Astrocyte (in vitro differentiated cells and primary cell): ENCODE results near the gene ADGRB3. TPM values are rescaled to one million over a fixed set of nuclear protein-coding genes. Genes with fewer than 3 reads are reported as not detected.
A peak's percentile ranks its signal among the peaks of the same experiment; 100 is the strongest.

ENCODE experiments used
- DNase-seq: peaks from one replicate; pipeline ENCODE4 v3.0.0-alpha.2; 2010; ENCODE audit warnings: low read depth
- FAIRE-seq: peaks from 2 replicates; lab custom pipeline; 2011; peaks lifted over from hg19 to GRCh38; lab: Jason Lieb, UNC
- H2AFZ ChIP-seq: 2 replicates; pipeline ENCODE4 v1.6.0; 2012; ENCODE audit warnings: low read depth, low read length, inconsistent platforms
- H3K27ac ChIP-seq: 2 replicates; pipeline ENCODE4 v1.5.1; 2011; ENCODE audit warnings: low read depth, low read length, inconsistent platforms
- H3K27me3 ChIP-seq: 2 replicates; pipeline ENCODE4 v1.6.0; 2011; ENCODE audit warnings: low read length, inconsistent platforms; ENCODE audit not compliant: insufficient read depth
- H3K36me3 ChIP-seq: 2 replicates; pipeline ENCODE4 v1.5.1; 2011; ENCODE audit warnings: low read length, inconsistent platforms; ENCODE audit not compliant: insufficient read depth
- H3K4me1 ChIP-seq: 2 replicates; pipeline ENCODE4 v1.5.1; 2011; ENCODE audit warnings: low read length, inconsistent platforms; ENCODE audit not compliant: insufficient read depth
- H3K4me2 ChIP-seq: 2 replicates; pipeline ENCODE4 v1.6.0; 2012; ENCODE audit warnings: low read length, inconsistent platforms
- H3K4me3 ChIP-seq: 2 replicates; pipeline ENCODE4 v1.5.1; 2011; ENCODE audit warnings: low read depth, mild to moderate bottlenecking, low read length, inconsistent platforms; ENCODE audit not compliant: insufficient read depth
- H3K79me2 ChIP-seq: 2 replicates; pipeline ENCODE4 v1.6.0; 2012; ENCODE audit warnings: mild to moderate bottlenecking, low read length, inconsistent platforms; ENCODE audit not compliant: insufficient read depth
- H3K9ac ChIP-seq: 2 replicates; pipeline ENCODE4 v1.6.0; 2012; ENCODE audit warnings: mild to moderate bottlenecking, low read length, inconsistent platforms
- H3K9me3 ChIP-seq: 2 replicates; pipeline ENCODE4 v1.5.1; 2012; ENCODE audit warnings: low read depth, mild to moderate bottlenecking, low read length, inconsistent platforms; ENCODE audit not compliant: insufficient read depth
- H4K20me1 ChIP-seq: 2 replicates; pipeline ENCODE4 v1.6.0; 2012; ENCODE audit warnings: low read length, inconsistent platforms; ENCODE audit not compliant: insufficient read depth
- H3K27ac Mint-ChIP-seq: one replicate; pipeline ENCODE4 v1.8.0; 2021; ENCODE audit warnings: mild to moderate bottlenecking, mixed read lengths; ENCODE audit not compliant: unreplicated experiment
- H3K27me3 Mint-ChIP-seq: one replicate; pipeline ENCODE4 v1.8.0; 2021; ENCODE audit warnings: low read depth, mixed read lengths; ENCODE audit not compliant: unreplicated experiment
- H3K36me3 Mint-ChIP-seq: one replicate; pipeline ENCODE4 v1.8.0; 2021; ENCODE audit warnings: low read depth, mixed read lengths; ENCODE audit not compliant: unreplicated experiment
- H3K4me1 Mint-ChIP-seq: one replicate; pipeline ENCODE4 v1.8.0; 2021; ENCODE audit warnings: low read depth, mixed read lengths; ENCODE audit not compliant: unreplicated experiment
- H3K4me3 Mint-ChIP-seq: one replicate; pipeline ENCODE4 v1.8.0; 2021; ENCODE audit warnings: mild to moderate bottlenecking, moderate library complexity, mixed read lengths; ENCODE audit not compliant: unreplicated experiment
- H3K9me3 Mint-ChIP-seq: one replicate; pipeline ENCODE4 v1.8.0; 2021; ENCODE audit warnings: mild to moderate bottlenecking, mixed read lengths; ENCODE audit not compliant: unreplicated experiment
- EZH2 ChIP-seq: IDR thresholded peaks from 2 replicates; pipeline ENCODE4 v1.6.1; 2012; ENCODE audit warnings: mild to moderate bottlenecking, low read length, inconsistent platforms; ENCODE audit not compliant: insufficient read depth
- total RNA-seq: library from RNA; stranded (reverse); gene quantifications from 2 replicates; pipeline ENCODE4 v1.2.1, GENCODE V29; 2021
- TF ChIP-seq, protein P1 (sequence below): IDR thresholded peaks from 2 replicates; pipeline ENCODE4 v1.5.1; 2011; ENCODE audit warnings: low read depth, mild to moderate bottlenecking, inconsistent platforms, low read length, moderate library complexity; ENCODE audit not compliant: insufficient read depth

Gene ADGRB3
- total RNA-seq, 1 donor from 2014 or later: 0.77 TPM

DNA sequence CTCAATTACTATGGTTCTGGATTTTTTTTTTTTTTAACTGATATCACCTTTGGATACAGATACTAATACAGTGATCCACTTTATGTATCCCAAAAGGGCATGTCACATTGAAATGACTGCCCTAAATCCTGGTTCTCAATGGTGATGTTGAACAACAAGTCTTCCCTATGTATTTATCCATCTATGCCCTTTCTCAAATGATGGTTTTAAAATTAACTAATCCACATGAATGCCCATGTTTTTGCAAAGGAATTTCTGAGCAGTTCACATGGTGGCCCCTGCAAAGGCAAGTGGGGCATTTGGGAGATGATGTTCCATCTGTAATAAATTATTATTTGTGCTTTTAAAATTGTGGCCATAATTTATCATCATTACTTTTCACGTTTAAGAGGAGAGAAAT lies 2.7 kb downstream of the ADGRB3 start:
- H4K20me1 ChIP-seq: no peaks in the 10 kb centered on the region
- no peaks in the 10 kb centered on the region for H3K79me2 ChIP-seq
- no peak overlapping the region for H2AFZ ChIP-seq
- no peak for DNase-seq
- no peak for FAIRE-seq
- H3K9ac ChIP-seq: no peak overlapping the region
- H3K9me3 ChIP-seq: no peaks in the 10 kb centered on the region
- no peak overlapping the region for H3K4me3 ChIP-seq
- no peak overlapping the region for H3K27ac ChIP-seq
- Mint-ChIP-seq H3K4me1 (peaks cover 9% of the 10 kb centered on the region), H3K27me3 (peaks cover 27% of the 10 kb centered on the region), H3K4me3 (no peak overlapping the region), H3K36me3 (no peaks in the 10 kb centered on the region), H3K9me3 (no peaks in the 10 kb centered on the region), H3K27ac (no peak overlapping the region)
- H3K27me3 ChIP-seq: peaks cover 34% of the 10 kb centered on the region
- H3K4me2 ChIP-seq: no peak overlapping the region
- no peak for TF ChIP-seq EZH2
- TF ChIP-seq, protein P1, sequence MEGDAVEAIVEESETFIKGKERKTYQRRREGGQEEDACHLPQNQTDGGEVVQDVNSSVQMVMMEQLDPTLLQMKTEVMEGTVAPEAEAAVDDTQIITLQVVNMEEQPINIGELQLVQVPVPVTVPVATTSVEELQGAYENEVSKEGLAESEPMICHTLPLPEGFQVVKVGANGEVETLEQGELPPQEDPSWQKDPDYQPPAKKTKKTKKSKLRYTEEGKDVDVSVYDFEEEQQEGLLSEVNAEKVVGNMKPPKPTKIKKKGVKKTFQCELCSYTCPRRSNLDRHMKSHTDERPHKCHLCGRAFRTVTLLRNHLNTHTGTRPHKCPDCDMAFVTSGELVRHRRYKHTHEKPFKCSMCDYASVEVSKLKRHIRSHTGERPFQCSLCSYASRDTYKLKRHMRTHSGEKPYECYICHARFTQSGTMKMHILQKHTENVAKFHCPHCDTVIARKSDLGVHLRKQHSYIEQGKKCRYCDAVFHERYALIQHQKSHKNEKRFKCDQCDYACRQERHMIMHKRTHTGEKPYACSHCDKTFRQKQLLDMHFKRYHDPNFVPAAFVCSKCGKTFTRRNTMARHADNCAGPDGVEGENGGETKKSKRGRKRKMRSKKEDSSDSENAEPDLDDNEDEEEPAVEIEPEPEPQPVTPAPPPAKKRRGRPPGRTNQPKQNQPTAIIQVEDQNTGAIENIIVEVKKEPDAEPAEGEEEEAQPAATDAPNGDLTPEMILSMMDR: no peak
- no peaks in the 10 kb centered on the region for H3K4me1 ChIP-seq
- H3K36me3 ChIP-seq: no peaks in the 10 kb centered on the region

DNA sequence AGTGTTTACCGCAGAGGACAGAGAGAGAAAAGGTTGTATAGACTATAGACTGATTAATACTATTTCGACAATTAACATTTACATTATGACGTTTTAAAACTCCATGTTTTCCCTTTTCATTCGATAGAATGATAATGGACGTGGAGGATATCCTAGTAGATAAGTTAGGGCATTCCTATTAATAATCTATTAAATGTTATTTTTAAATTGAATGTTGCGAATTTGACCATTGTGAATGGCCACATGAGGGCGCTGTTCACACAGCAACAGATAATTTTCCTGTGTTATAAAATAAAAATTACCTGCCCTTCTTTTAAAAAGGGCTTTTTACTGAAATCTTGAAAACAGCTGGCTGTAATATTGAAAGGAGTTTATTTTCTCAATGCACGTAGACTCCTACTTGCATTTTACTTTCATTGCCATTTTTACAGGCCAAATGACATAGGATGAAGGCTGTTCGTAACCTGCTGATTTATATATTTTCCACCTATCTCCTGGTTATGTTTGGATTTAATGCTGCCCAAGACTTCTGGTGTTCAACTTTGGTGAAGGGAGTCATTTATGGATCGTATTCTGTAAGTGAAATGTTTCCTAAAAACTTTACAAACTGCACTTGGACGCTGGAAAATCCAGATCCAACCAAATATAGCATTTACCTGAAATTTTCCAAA lies 3.3 kb downstream of the ADGRB3 start:
- DNase-seq: no peak
- Histone ChIP-seq H3K27me3 (peaks cover 28% of the 10 kb centered on the region), H3K4me2 (no peak overlapping the region), H3K4me3 (no peak overlapping the region), H4K20me1 (no peaks in the 10 kb centered on the region), H3K9ac (no peak overlapping the region), H2AFZ (no peak overlapping the region), H3K9me3 (no peaks in the 10 kb centered on the region), H3K79me2 (no peaks in the 10 kb centered on the region), H3K36me3 (no peaks in the 10 kb centered on the region), H3K4me1 (no peaks in the 10 kb centered on the region), H3K27ac (no peak overlapping the region)
- H3K27me3 Mint-ChIP-seq: peaks cover 21% of the 10 kb centered on the region
- H3K27ac Mint-ChIP-seq: no peak overlapping the region
- FAIRE-seq: no peak
- peaks cover 9% of the 10 kb centered on the region for H3K4me1 Mint-ChIP-seq
- TF ChIP-seq EZH2: no peak
- TF ChIP-seq, protein P1: peak; percentile 72
- H3K36me3 Mint-ChIP-seq: no peaks in the 10 kb centered on the region
- H3K4me3 Mint-ChIP-seq: no peak overlapping the region
- no peaks in the 10 kb centered on the region for H3K9me3 Mint-ChIP-seq

DNA sequence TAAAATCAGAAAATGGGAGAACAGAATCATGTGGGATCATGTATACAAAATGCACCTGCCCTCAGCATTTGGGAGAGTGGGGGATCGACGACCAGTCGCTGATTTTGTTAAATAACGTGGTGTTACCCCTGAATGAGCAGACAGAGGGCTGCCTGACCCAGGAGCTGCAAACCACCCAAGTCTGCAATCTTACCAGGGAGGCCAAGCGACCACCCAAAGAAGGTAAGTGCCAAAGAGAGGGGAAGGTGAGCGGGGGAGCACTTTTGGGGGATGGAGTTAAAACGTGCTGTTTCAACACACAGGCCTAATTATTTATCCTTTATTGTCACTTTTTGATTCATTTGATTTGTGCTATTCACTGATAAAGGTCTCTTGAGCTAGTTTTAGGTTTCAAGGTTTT lies 4.1 kb downstream of the ADGRB3 start:
- no peaks in the 10 kb centered on the region for H3K4me1 ChIP-seq
- Mint-ChIP-seq H3K36me3 (no peaks in the 10 kb centered on the region), H3K4me3 (no peak overlapping the region), H3K9me3 (no peaks in the 10 kb centered on the region), H3K4me1 (peaks cover 7% of the 10 kb centered on the region), H3K27ac (no peak overlapping the region), H3K27me3 (peaks cover 15% of the 10 kb centered on the region)
- H2AFZ ChIP-seq: no peak overlapping the region
- peaks cover 20% of the 10 kb centered on the region for H3K27me3 ChIP-seq
- H4K20me1 ChIP-seq: no peaks in the 10 kb centered on the region
- no peak overlapping the region for H3K27ac ChIP-seq
- H3K9me3 ChIP-seq: no peaks in the 10 kb centered on the region
- H3K4me3 ChIP-seq: no peak overlapping the region
- TF ChIP-seq, protein P1: no peak
- TF ChIP-seq EZH2: no peak
- FAIRE-seq: no peak
- no peaks in the 10 kb centered on the region for H3K79me2 ChIP-seq
- H3K36me3 ChIP-seq: no peaks in the 10 kb centered on the region
- no peak for DNase-seq
- no peak overlapping the region for H3K9ac ChIP-seq
- H3K4me2 ChIP-seq: no peak overlapping the region
